GM23248 (cell line): Measurements from ENCODE around the gene PTRH2.

Experiments used
- EZH2 ChIP-seq: fragments of 200-600 bp; sonication (generic); IDR thresholded peaks from 2 replicates; pipeline ENCODE4 v1.6.1; 2018; ENCODE audit warnings: antibody characterized with exemption, mild to moderate bottlenecking; ENCODE audit not compliant: insufficient read depth, poor library complexity, severe bottlenecking
- EZH2phosphoT487 ChIP-seq: fragments of 200-600 bp; sonication (generic); IDR thresholded peaks from 2 replicates; pipeline ENCODE4 v1.6.1; 2018; ENCODE audit warnings: antibody characterized with exemption, moderate library complexity, mild to moderate bottlenecking, low read depth; ENCODE audit not compliant: insufficient read depth

GRCh38 chr17:59650642-59651041, 56.6 kb downstream of the PTRH2 start:
- TF ChIP-seq EZH2 (no peak), EZH2phosphoT487 (no peak)
